CD14-positive monocyte (primary cell): ENCODE data around the gene PPP1R1A. TPM values are rescaled to one million over a fixed set of nuclear protein-coding genes. Genes with fewer than 3 reads are reported as not detected.
A peak's percentile ranks its signal among the peaks of the same experiment; 100 is the strongest.

Experiments
- DNase-seq, 3 donors: peaks; one replicate each; pipeline ENCODE4 v3.0.0-alpha.2; 2011 to 2022
- H2AFZ ChIP-seq: 2 replicates; pipeline ENCODE4 v1.6.0; 2012; ENCODE audit warnings: mild to moderate bottlenecking, low read depth, low read length, inconsistent platforms; ENCODE audit not compliant: insufficient read depth, poor library complexity, severe bottlenecking
- H3K27ac ChIP-seq, 2 donors: 1 replicate in 1 of 2; 2 replicates in 1 of 2; pipeline ENCODE4 v1.5.1; 2012 to 2013; ENCODE audit warnings: low read length in 2 of 2, control low read depth in 1 of 2, inconsistent platforms in 1 of 2, low read depth in 1 of 2, mild to moderate bottlenecking in 1 of 2
- H3K27me3 ChIP-seq, 2 donors: one replicate each; pipeline versions ENCODE4 v1.6.0 to v1.6.1; 2011 to 2013; ENCODE audit warnings: low read length in 2 of 2; ENCODE audit not compliant: control insufficient read depth in 2 of 2, insufficient read depth in 2 of 2
- H3K36me3 ChIP-seq, 2 donors: replicated peaks in 1 of 2; 1 replicate in 1 of 2; 2 replicates in 1 of 2; pipeline versions ENCODE4 v1.5.1 to v1.6.1; 2012 to 2013; ENCODE audit warnings: low read length in 2 of 2, control low read depth in 1 of 2, inconsistent platforms in 1 of 2, mild to moderate bottlenecking in 1 of 2; ENCODE audit not compliant: insufficient read depth in 2 of 2, control insufficient read depth in 1 of 2
- H3K4me1 ChIP-seq, 2 donors: 1 replicate in 1 of 2; 2 replicates in 1 of 2; pipeline versions ENCODE4 v1.5.1 to v1.6.1; 2012 to 2013; ENCODE audit warnings: low read length in 2 of 2, control low read depth in 1 of 2, inconsistent platforms in 1 of 2, mild to moderate bottlenecking in 1 of 2, moderate library complexity in 1 of 2; ENCODE audit not compliant: insufficient read depth in 2 of 2, control insufficient read depth in 1 of 2
- H3K4me2 ChIP-seq: replicated peaks from 2 replicates; pipeline ENCODE3; 2012; ENCODE audit warnings: low read length, moderate library complexity, mild to moderate bottlenecking; ENCODE audit not compliant: poor library complexity, severe bottlenecking; ENCODE audit errors: extremely low read depth
- H3K4me3 ChIP-seq, 3 experiments: fragments of 200-600 bp in 1 of 3; sonication (generic) in 1 of 3; replicated peaks in 1 of 3; 1 replicate in 2 of 3; 2 replicates in 1 of 3; pipeline ENCODE4 v1.5.1; 2011 to 2013; ENCODE audit warnings: low read length in 3 of 3, mild to moderate bottlenecking in 3 of 3, control low read depth in 2 of 3, low read depth in 2 of 3, inconsistent platforms in 1 of 3, moderate library complexity in 1 of 3
- H3K79me2 ChIP-seq: 2 replicates; pipeline ENCODE4 v1.6.0; 2012; ENCODE audit warnings: mild to moderate bottlenecking, control low read depth, inconsistent platforms, low read length, moderate library complexity; ENCODE audit not compliant: insufficient read depth
- H3K9ac ChIP-seq: 2 replicates; pipeline ENCODE4 v1.6.0; 2017; ENCODE audit warnings: low read length, mild to moderate bottlenecking; ENCODE audit not compliant: insufficient read depth, poor library complexity, severe bottlenecking
- H3K9me3 ChIP-seq, 2 donors: replicated peaks in 1 of 2; 1 replicate in 1 of 2; 2 replicates in 1 of 2; pipeline versions ENCODE4 v1.5.1 to v1.6.1; 2012 to 2013; ENCODE audit warnings: low read length in 2 of 2, control low read depth in 1 of 2; ENCODE audit not compliant: control insufficient read depth in 1 of 2, insufficient read depth in 1 of 2
- H4K20me1 ChIP-seq: 2 replicates; pipeline ENCODE4 v1.6.0; 2012; ENCODE audit warnings: mild to moderate bottlenecking, low read length, control low read depth, moderate library complexity; ENCODE audit not compliant: insufficient read depth
- H3K27ac Mint-ChIP-seq, 7 donors: one replicate each; pipeline ENCODE4 v1.8.0; 2020; ENCODE audit warnings: mild to moderate bottlenecking in 7 of 7, mixed read lengths in 7 of 7, moderate library complexity in 6 of 7, inconsistent platforms in 2 of 7
- H3K27me3 Mint-ChIP-seq, 3 donors: one replicate each; pipeline ENCODE4 v1.8.0; 2021 to 2022; ENCODE audit warnings: low read depth in 3 of 3, mild to moderate bottlenecking in 3 of 3, mixed read lengths in 3 of 3, moderate library complexity in 3 of 3, inconsistent platforms in 1 of 3
- H3K36me3 Mint-ChIP-seq, 2 donors: one replicate each; pipeline ENCODE4 v1.8.0; 2020; ENCODE audit warnings: mixed read lengths in 2 of 2, inconsistent platforms in 1 of 2, mild to moderate bottlenecking in 1 of 2
- H3K4me1 Mint-ChIP-seq: one replicate; pipeline ENCODE4 v1.8.0; 2020; ENCODE audit warnings: mild to moderate bottlenecking, mixed read lengths
- H3K4me3 Mint-ChIP-seq, 2 donors: one replicate each; pipeline ENCODE4 v1.8.0; 2020; ENCODE audit warnings: mild to moderate bottlenecking in 2 of 2, mixed read lengths in 2 of 2, moderate library complexity in 1 of 2
- H3K9me3 Mint-ChIP-seq, 7 donors: one replicate each; pipeline ENCODE4 v1.8.0; 2020 to 2022; ENCODE audit warnings: mixed read lengths in 7 of 7, mild to moderate bottlenecking in 6 of 7, moderate library complexity in 6 of 7, inconsistent platforms in 2 of 7
- WGBS: methylation state at CpG from one replicate; pipeline ENCODE4 v1.1.5; 2013; ENCODE audit warnings: missing lambda C conversion rate; ENCODE audit not compliant: insufficient coverage; 5-methylcytosine and 5-hydroxymethylcytosine counted together
- intact Hi-C, 2 donors: fragments of 100-400 bp; cut with micrococcal nuclease; formaldehyde crosslinking; loops; one replicate each; pipeline versions ENCODE4 v1.15.0 to v1.15.1; 2023
- polyA plus RNA-seq, 3 donors: library from polyadenylated mRNA; depleted of rRNA in 1 of 3; unstranded in 2 of 3; stranded (reverse) in 1 of 3; fragments of 300-500 nt in 2 of 3; fragments of >200 nt in 1 of 3; fragmentation: Illumina TruSeq in 2 of 3; gene quantifications; 1 replicate in 2 of 3; 2 replicates in 1 of 3; pipeline ENCODE4 v1.2.3, GENCODE V29; 2012 to 2021
- TF ChIP-seq, protein P1 (sequence below): fragments of 200-600 bp; IDR thresholded peaks from one replicate; pipeline ENCODE4 v1.8.0; 2022; ENCODE audit warnings: antibody characterized with exemption, mild to moderate bottlenecking

Gene PPP1R1A
- polyA plus RNA-seq, 3 donors = not detected

DNA sequence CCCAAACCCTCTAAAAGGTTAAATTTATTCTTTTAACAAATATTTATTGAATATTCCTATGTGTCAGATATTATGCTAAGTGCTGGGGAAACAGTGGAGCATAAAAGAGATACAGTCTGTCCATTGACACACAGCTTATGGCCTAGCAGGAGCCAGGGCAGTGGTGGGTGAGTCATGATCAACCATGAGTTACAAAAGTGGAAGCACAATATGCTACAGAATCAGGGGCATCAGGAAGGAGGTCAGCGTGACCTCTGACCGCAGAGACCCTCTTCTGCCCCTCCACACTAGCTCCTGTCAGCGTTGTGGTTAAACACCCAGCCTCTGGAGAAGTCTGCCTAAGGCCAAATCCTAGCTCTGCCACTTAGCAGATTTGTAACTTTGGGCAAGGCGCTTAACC lies 4.7 kb upstream of the PPP1R1A start:
- Mint-ChIP-seq H3K36me3 (peaks cover 6 to 8% of the 10 kb centered on the region in 2 donors), H3K9me3 (peaks cover 0 to 7% (median 0%) of the 10 kb centered on the region in 7 donors), H3K4me3 (no peak overlapping the region), H3K27ac (no peak overlapping the region), H3K27me3 (peaks cover 31 to 35% (median 34%) of the 10 kb centered on the region in 3 donors), H3K4me1 (peaks cover 10% of the 10 kb centered on the region)
- TF ChIP-seq, protein P1, sequence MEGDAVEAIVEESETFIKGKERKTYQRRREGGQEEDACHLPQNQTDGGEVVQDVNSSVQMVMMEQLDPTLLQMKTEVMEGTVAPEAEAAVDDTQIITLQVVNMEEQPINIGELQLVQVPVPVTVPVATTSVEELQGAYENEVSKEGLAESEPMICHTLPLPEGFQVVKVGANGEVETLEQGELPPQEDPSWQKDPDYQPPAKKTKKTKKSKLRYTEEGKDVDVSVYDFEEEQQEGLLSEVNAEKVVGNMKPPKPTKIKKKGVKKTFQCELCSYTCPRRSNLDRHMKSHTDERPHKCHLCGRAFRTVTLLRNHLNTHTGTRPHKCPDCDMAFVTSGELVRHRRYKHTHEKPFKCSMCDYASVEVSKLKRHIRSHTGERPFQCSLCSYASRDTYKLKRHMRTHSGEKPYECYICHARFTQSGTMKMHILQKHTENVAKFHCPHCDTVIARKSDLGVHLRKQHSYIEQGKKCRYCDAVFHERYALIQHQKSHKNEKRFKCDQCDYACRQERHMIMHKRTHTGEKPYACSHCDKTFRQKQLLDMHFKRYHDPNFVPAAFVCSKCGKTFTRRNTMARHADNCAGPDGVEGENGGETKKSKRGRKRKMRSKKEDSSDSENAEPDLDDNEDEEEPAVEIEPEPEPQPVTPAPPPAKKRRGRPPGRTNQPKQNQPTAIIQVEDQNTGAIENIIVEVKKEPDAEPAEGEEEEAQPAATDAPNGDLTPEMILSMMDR = no peak
- no peak overlapping the region for H3K27ac ChIP-seq
- H3K9ac ChIP-seq = no peak overlapping the region
- intact Hi-C loops = no loop called here
- H3K9me3 ChIP-seq = no peaks in the 10 kb centered on the region
- H3K36me3 ChIP-seq = no peaks in the 10 kb centered on the region
- H3K79me2 ChIP-seq = no peaks in the 10 kb centered on the region
- DNase-seq = peak in 1 of 3 donors; percentile 24
- H3K4me3 ChIP-seq = no peak overlapping the region
- H3K4me1 ChIP-seq = peaks cover 2% of the 10 kb centered on the region in 2 donors
- no peak overlapping the region for H3K4me2 ChIP-seq
- no peaks in the 10 kb centered on the region for H4K20me1 ChIP-seq
- H3K27me3 ChIP-seq = peaks cover 14 to 27% of the 10 kb centered on the region in 2 donors
- WGBS = 50% methylated on average over 2 of the region's 4 CpGs
- no peak overlapping the region for H2AFZ ChIP-seq

GRCh38 chr12:54592316-54592715 lies 3.9 kb upstream of the PPP1R1A start:
- no peak overlapping the region for H3K27ac Mint-ChIP-seq
- peaks cover 4 to 6% of the 10 kb centered on the region in 2 donors for H3K4me1 ChIP-seq
- intact Hi-C loops = no loop called here
- no peaks in the 10 kb centered on the region for H4K20me1 ChIP-seq
- peaks cover 0 to 7% (median 3%) of the 10 kb centered on the region in 7 donors for H3K9me3 Mint-ChIP-seq
- no peaks in the 10 kb centered on the region for H3K36me3 ChIP-seq
- no peaks in the 10 kb centered on the region for H3K79me2 ChIP-seq
- no peak overlapping the region for H2AFZ ChIP-seq
- no peak overlapping the region for H3K9ac ChIP-seq
- 94% methylated on average over 2 of the region's 2 CpGs for WGBS
- H3K36me3 Mint-ChIP-seq = peaks cover 6 to 8% of the 10 kb centered on the region in 2 donors
- H3K4me1 Mint-ChIP-seq = peaks cover 13% of the 10 kb centered on the region
- no peak overlapping the region for H3K4me3 ChIP-seq
- peaks cover 39 to 43% (median 42%) of the 10 kb centered on the region in 3 donors for H3K27me3 Mint-ChIP-seq
- no peak overlapping the region for H3K27ac ChIP-seq
- peaks cover 0 to 4% of the 10 kb centered on the region in 2 donors for H3K9me3 ChIP-seq
- peaks cover 22 to 35% of the 10 kb centered on the region in 2 donors for H3K27me3 ChIP-seq
- no peak overlapping the region for H3K4me3 Mint-ChIP-seq
- DNase-seq = no peak
- H3K4me2 ChIP-seq = no peak overlapping the region
- TF ChIP-seq, protein P1 = no peak
